HG03571 (cell line): ENCODE data around the gene TARS3.
"Not testable (repeated sequence)": the region's sequence is repeated elsewhere in the genome, so short reads cannot be mapped to it uniquely, and the experiment has no call there.

Source experiments
- ATAC-seq: cut with Tn5 transposase; IDR thresholded peaks from one replicate; pipeline ENCODE4 v1.9.1; 2021; ENCODE audit not compliant: unreplicated experiment

TARS3 gene

DNA sequence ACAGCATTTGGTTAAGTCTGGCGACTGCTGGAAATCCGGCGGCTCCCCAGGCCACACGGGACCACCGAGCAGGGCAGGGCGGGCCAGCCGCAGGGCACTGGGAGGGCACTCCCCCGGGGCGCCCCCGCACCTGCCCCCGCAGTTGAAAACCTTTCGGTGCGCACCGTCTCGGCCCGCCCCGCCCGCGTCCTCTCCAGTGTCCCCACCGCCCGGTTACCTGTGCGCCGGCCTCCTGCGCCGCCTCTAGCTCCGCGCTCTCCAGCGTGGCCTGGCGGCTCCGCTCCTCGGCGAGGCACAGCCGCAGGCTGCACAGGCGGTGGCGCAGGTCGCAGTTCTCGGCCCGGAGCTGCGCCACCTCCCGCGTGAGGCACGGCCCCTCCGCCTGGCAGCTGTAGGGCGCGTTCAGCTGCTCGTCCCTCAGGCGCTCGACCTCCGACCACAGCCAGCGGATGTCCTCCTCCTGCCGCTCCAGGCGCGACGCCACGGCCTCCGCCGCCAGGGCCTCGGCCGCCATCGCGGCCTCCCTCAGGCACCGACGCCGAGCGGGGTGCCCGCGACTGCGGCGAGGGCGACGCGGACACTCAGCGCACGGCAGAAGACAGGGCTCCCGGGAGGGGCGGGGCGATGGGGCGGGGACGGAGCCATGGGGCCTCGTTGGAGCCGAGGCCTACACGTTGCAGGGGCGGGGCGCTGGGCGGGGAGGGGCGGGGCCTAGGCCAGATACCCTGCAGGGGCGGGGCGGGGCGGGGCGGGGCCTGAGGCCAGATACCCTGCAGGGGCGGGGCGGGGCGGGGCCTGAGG is at the start of gene TARS3:
TSS of gene TARS3 (minus strand) at position 600 of the 801 bp plus-strand sequence. CDS start at position 514, 86 bp downstream.
- peak; percentile 82 for ATAC-seq

DNA sequence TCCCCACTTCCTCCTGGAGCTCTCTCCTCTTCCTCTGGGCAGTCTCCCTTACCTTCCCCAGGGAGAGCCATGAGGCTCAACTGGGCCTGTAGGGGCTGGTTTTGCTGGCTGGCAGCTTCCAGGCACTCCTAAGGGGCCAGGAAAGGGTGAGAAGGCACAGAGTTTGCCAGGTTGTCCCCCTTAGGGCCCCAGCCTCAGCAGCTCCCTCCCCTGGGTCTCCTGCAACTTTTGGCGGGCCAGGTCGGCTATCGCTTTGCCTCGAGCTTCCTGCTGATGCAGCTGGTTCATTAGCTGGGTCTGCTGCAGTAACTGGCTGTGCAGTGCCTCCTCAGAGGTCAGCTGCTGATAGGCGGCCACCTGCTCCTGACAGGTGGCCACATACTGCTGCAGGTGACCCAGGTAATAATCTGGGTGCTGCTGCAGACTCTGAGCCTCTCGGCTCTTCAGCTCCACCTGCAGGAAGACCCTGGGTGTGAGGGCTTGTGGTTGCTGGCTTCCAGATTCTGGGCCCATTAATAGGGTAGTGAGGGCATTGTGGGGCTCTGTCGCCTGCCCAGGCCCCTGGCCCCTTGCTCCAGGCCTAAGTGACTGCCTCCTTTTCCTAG is 49.3 kb upstream of the TARS3 start:
- no peak for ATAC-seq

DNA sequence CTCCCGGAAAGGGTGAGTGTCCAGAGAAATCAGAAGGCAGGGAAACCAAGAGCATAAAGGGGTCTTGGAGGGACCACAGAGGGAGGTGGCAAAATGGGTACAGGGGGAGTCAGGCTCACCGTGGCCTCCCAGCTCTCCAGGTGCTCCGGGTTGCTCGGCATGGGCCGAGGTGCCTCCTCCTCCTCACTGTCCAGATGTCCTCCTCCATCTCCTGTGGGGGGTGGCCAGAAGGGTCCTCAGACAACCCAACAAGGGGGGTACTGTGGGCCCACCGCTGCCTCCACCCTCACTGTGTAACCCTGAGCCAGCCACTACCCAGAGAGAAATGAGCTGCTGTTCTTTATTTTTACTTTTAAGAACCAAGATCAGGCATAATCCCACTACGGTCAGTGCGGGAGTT is 48.6 kb upstream of the TARS3 start:
- ATAC-seq: no peak

DNA sequence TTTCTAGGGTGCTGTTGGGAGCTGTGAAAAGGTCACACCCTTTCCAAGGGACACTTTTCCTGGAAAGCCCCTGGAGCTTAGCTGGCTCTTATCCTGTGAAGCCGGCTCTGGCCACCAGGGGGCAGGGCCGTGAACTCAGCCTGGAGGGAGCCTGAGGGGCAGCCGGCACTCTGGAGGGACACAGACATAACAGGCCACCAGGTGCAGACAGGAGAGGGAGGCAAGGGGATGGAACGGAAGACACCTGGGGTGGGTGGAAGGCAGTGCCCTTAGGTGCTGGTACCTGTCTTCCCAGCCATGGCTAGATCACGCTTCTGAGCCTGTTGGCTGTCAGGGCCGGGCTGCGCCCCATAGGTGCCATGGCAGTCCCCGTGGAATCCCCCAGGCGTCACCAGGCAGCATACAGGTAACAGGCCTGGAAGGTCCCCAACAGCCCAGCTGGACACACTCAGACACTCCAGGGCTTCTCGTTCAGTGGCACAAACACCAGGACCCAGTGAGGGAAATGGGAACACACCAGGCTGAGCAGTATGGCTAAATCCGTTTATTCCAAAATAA is 42.9 kb upstream of the TARS3 start:
- not testable (repeated sequence) for ATAC-seq

DNA sequence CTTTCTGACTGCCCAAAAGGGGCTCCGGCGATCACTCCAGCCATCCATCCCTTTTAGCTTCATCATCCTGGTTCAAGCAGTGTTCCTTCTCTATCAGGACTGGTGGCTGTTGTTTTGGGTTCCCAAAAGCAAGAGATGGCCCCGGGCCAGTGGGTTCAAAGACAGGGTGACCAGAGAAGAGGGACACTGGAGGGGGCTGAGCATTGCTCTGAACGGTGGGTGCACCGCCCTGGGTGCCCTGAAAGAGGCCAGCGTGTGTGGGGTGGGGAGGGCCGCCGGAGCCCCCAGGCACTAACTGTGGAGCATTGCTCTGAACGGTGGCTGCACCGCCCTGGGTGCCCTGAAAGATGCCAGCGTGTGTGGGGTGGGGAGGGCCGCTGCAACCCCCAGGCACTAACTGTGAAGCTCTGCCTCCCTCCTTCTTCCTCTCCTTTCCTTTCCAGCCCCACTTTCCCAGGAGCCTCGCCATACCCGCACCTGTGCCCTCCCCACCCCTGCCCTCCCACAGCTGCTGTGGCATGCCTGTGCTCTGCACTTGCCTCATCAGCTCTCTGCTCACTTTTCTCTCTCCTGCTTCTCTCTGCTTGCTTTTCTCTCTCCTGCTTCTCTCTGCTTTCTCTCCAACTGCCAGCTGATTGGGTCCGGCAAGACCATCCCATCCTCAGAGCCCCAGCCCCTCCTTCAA is 41.6 kb upstream of the TARS3 start:
- ATAC-seq: no peak

DNA sequence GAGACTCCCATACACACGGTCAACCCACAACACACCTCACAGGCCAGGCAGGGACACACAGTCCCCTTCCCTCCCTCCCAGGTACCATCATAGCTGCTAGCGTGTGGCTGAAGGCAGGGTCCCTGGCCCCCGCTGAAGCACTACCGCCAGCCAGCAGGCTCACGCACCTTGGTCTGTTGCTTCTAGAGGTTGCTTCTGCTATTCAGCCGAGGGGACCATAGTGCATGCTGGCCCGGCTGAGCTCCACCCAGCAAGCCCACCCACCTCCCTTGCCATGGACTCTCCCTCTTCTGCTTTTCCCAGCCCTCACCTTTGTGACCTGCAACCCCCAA is 41.0 kb upstream of the TARS3 start:
- ATAC-seq: not testable (repeated sequence)

DNA sequence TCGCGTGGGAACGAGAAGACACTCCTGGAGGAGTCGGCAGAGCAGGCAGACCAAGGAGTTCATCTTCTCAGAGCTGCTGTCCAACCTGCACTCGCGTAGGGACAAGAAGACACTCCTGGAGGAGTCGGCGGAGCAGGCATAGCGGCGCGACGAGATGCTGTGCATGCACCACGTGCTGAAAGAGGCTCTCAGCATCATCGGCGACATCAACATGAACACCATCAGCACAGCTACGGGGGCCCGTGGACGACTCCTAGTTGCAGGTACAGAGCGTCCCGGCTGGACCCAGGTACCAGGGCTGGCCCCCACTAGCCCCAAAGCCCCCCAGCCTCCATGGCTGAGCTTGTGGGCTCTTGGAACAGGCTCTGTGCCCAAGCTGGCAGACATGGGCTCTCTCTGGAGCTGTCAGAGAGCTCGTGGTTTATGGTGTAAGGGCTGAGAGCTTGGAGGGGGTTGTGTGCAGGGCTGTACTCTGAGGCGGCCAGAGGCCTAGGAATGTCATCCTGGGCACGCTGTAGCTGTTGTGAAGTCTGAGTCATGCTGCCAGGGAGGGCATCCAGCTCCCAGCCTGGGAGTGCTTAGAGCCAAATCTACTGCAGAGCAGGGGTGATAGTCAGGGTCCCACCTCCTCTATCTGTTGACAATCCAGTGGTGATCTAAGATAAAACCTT is 40.5 kb upstream of the TARS3 start:
- not testable (repeated sequence) for ATAC-seq

DNA sequence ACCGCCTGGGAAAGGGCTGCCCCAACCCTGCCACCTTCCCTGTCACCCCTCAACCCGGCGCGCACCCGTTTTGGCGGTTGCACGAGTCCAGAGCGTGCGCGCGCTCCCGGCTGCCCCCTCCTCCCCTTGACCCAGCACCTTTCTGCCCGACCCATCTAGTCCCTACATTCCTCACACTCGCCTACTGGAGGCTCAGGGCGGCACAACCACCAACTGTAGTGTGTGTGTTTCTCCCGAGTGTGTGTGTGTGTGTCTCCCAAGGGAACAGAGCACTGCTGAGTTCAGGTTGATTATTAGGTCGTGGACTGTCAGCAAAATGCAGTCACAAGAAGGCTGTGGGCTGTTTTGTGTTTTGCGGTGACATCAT is 22.4 kb upstream of the TARS3 start:
- ATAC-seq: peak; percentile 29

DNA sequence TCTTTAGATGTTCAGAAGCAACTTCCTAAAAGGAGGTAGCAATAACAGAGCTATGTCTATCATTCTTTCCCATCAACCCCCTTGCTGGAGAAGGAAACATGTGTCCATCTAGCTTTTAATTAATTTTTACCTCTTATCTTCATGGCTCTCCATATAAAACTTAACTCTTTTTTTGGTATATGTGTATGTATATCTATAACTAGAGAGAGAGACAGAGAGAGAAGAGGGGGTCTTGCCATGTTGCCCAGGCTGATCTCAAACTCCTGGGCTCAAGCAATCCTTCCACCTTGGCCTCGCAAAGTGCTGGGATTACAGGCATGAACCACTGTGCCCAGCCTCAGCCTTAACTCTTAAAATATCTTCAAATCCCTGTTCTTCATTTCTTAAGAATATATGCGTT is 10.6 kb upstream of the TARS3 start:
- not testable (repeated sequence) for ATAC-seq

DNA sequence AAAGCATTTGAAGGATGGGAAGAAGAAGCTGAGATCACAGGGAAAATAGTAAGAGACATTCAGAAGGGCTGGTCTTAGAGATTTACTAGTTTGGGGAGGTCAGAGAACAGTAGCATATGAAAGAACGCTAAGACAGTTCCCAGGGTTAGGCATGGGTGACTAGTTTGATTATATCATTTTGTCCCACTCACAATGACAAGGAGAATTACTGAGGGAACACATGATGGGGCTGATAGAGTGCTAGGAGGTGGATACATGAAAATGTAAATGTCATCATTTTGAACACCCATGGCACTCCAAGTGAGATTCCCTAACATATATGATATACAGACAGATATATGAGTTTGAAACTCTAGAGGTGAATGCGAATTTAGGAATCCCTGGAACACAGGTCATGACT is 9.3 kb upstream of the TARS3 start:
- no peak for ATAC-seq

DNA sequence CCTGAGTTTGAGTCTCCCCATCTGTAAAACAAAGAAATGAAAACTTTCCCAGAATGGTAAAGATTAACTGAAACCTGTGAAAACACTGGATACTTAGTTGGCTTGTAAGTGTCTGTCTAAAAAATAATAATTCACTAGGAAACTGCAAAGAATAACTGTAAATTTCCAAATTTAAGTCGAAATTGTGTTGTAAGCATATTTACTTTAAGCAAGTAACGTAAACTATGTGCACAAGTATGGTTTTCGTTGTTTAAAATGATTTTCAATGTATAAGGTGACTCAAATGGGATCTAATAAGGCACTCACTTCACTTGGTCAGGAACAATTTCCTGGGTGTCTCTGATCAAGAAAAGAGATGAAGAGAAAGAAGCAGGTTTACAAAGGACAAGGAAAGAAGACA is 8.5 kb upstream of the TARS3 start:
- no peak for ATAC-seq

DNA sequence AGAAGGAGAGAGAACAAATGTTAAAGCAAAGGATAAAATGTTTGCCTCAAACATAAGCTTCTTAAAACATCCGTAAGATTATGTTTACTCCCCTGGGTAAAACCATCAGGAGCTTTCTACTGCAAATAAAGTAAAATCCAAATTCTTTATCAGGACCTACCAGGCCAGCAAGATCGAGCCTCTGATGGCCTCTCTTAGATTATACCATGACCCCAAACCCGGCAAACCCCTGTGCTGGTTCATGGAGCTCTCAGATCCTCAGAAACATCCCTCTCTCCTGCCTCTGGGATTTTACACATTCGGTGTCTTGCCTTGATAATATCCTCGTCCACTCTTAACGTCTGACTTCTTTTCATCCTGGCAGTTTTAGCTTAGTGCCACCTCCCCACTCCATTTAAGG is 7.5 kb upstream of the TARS3 start:
- no peak for ATAC-seq

DNA sequence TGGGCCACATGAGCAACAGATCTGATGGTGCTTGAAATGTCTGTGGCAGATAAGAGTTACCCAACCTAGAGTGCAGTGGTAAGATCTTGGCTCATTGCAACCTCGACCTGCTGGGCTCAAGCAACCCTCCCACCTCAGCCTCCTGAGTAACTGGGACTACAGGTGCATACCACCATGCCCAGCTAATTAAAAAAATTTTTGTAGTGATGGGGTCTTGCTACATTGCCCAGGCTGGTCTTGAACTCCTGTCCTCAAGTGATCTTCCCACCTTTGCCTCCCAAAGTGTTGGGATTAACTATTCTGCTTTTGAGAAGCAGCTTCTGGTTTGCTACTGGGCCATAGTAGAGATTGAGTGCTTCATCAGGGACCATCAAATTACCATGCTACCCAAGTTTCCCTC is 2.9 kb upstream of the TARS3 start:
- ATAC-seq: no peak

DNA sequence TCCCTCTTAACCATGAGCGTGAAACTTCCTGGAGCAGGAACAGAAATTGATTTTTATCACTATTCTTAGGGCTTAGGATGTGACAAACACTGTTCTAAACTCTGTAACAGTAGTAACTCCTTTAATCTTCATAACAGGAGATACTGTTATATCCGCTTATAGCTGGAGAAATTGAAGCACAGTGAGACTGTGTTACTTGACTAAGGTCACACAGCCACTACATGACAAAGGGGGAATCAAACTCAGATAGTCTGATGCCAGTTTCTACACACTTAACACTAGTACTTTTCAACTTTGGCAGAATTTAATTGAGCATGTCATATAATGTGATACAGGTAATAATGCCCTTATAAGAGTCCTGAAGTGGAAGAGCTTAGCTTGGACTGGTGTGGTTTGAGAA is 800 bp upstream of the TARS3 start:
- no peak for ATAC-seq

DNA sequence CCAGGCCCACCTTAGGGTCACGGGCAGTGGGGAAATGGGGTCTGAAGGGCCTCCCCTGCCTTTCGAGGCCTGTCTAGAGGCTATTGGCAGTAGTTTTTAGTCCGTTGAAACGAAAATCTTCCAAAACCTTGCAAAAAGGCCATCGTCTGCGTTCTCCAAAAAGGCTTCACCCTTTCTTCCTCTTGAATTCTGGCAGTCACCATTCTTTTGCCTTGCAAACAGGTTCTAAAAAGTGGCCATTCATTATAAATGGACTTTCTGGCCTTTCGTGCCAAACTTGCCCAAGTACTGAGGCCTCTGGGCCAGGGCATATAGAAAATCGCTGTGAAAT is 367 bp upstream of the TARS3 start:
- ATAC-seq: no peak

DNA sequence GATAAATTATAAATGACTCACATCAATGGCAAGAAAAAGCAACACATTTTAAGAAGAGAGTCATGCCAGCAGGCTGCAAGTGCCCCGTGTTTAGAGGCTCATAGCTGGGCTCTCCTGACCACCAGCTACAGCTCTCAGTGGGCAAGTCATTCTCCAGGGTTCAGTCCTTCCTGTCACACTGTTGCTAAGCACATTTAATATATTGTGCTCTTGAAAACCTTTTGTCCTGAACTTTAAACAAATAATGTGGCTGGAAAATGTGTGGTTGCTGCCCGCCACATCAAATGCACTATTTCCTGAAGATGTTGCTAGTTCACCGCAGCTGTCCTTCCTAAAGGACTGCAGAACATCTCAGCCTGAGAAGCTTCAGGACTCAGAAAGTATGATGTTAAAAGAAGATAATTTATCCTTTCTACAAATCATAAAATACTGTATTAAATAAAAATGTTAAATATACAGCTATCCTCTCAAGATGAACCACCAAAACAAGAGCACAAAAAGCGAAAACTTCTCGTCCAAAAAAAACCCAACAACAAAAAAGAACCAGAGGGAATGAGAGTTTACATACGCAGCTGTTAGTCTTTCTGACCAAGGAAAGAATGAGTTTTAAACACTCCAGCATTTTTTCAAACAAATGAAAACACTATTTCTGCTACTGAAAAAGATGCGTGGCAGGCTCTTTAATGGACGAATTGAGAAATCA is 951 bp downstream of the TARS3 start:
- ATAC-seq: peak; percentile 37

DNA sequence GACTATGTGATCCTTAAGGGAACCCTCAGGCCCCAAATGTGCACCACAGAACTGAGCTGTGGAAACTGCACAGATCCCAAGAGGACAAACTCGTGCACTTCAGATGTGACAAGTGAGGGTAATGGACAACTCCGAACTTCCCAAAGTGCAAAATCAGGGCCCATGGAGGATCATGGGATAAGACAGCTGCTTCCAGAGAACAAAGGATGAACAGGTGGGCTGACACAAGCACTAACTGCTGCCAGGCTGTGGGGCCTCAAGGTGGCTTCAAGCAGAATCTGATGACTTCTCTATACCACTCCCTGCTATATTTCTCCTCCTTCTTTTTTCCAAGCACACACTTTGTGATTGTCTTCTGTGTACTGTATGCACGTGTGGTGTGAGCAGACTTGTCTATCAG is 5.4 kb downstream of the TARS3 start:
- ATAC-seq: no peak

DNA sequence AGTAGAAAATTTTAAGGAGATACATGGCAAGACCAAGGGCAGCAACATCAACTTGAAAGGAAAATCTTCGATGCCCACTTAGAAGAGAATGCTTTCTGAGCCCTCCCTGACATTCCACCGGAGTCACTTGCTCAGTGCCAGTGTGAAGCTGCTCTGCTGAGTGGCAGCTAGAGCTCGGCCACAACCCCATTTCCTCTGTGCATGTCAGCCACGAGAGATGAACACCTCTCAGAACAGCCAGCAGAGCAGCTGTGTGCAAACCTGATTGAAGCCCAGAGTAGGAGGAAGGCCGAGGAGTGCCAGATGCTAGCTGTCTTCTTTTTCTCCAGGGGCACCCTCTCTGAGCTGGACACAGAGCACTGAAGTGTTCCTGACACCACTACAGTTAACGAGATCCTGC is 12.2 kb downstream of the TARS3 start:
- ATAC-seq: no peak

DNA sequence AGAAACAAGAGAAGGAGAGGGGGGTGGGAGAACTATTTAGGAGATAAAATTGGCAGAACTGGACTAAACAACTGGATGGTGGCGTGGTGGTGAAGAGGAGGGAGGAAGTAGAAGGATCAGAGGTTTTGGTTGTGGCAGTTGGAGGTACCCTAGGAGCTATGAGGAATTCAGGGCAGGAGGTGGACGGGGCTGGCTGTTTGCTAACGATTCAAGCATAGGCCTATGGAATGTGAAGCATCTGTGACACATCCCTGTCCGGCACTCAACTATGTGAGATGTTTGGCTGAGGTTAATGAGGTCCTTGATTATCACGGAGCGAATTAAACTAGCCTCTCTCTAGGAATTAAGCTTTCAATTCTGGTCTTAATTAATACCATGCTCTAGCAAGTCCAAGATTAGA is 13.5 kb downstream of the TARS3 start:
- no peak for ATAC-seq

DNA sequence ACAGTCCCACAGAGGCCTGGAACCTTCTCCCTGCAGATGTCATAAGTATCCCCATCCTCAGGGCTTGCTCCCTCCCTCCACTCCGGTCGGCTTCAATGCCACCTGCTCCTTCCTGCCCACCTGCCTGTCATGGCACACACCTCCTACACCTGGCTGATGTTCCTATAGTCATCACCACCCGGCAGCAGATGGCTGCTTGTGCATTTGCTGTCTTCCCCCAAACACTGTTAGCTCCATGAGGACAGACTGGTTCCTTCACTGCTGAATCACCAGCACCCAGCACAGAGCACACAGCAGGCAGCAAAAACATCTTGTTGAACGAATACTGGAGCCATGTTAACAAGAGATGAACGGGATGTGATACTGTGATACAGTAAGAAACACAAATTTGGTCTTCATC is 14.8 kb downstream of the TARS3 start:
- ATAC-seq: no peak

DNA sequence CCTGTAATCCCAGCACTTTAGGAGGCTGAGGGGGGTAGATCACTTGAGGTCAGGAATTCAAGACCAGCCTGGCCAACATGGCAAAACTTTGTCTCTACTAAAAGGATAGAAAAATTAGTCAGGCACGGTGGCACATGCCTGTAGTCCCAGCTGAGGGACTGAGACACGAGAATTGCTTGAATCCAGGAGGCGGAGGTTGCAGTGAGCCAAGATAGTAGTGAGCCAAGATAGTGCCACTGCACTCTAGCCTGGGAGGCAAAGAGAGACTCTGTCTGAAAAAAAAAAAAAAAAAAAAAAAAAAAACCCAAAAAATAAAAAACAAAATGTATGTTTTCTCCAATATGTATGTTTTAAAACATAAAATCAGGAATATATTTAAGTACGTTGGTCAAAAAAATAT is 16.3 kb downstream of the TARS3 start:
- no peak for ATAC-seq
